ENCODE results near the gene AP5S1. TPM values are rescaled to one million over a fixed set of nuclear protein-coding genes. Genes with fewer than 3 reads are reported as not detected.

The AP5S1 gene
- total and polyA plus RNA-seq, 9 of the 15 experiments (the other 6 are each of a cell fraction or from before 2014, with no cell fraction given): 2.6 to 8.8 (median 4.4) TPM

GRCh38 chr20:3804781-3805180 is 15.6 kb upstream of the AP5S1 start (continued):
- TF ChIP-seq, protein P1, sequence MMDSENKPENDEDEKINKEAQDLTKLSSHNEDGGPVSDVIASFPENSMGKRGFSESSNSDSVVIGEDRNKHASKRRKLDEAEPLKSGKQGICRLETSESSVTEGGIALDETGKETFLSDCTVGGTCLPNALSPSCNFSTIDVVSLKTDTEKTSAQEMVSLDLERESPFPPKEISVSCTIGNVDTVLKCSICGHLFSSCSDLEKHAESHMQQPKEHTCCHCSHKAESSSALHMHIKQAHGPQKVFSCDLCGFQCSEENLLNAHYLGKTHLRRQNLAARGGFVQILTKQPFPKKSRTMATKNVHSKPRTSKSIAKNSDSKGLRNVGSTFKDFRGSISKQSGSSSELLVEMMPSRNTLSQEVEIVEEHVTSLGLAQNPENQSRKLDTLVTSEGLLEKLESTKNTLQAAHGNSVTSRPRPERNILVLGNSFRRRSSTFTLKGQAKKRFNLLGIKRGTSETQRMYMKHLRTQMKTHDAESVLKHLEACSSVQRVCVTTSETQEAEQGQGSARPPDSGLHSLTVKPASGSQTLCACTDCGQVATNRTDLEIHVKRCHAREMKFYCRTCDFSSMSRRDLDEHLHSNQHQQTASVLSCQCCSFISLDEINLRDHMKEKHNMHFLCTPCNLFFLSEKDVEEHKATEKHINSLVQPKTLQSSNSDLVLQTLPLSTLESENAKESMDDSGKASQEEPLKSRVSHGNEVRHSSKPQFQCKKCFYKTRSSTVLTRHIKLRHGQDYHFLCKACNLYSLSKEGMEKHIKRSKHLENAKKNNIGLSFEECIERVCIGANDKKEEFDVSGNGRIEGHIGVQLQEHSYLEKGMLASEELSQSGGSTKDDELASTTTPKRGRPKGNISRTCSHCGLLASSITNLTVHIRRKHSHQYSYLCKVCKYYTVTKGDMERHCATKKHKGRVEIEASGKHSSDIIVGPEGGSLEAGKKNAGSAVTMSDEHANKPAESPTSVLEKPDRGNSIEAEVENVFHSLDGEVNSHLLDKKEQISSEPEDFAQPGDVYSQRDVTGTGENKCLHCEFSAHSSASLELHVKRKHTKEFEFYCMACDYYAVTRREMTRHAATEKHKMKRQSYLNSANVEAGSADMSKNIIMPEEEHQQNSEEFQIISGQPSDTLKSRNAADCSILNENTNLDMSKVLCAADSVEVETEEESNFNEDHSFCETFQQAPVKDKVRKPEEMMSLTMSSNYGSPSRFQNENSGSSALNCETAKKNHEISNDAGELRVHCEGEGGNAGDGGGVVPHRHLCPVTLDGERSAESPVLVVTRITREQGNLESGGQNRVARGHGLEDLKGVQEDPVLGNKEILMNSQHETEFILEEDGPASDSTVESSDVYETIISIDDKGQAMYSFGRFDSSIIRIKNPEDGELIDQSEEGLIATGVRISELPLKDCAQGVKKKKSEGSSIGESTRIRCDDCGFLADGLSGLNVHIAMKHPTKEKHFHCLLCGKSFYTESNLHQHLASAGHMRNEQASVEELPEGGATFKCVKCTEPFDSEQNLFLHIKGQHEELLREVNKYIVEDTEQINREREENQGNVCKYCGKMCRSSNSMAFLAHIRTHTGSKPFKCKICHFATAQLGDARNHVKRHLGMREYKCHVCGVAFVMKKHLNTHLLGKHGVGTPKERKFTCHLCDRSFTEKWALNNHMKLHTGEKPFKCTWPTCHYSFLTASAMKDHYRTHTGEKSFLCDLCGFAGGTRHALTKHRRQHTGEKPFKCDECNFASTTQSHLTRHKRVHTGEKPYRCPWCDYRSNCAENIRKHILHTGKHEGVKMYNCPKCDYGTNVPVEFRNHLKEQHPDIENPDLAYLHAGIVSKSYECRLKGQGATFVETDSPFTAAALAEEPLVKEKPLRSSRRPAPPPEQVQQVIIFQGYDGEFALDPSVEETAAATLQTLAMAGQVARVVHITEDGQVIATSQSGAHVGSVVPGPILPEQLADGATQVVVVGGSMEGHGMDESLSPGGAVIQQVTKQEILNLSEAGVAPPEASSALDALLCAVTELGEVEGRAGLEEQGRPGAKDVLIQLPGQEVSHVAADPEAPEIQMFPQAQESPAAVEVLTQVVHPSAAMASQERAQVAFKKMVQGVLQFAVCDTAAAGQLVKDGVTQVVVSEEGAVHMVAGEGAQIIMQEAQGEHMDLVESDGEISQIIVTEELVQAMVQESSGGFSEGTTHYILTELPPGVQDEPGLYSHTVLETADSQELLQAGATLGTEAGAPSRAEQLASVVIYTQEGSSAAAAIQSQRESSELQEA (IDR thresholded peaks at IDR 0.05; ENCODE audit: low read depth): no peak
- TF ChIP-seq, protein P2, sequence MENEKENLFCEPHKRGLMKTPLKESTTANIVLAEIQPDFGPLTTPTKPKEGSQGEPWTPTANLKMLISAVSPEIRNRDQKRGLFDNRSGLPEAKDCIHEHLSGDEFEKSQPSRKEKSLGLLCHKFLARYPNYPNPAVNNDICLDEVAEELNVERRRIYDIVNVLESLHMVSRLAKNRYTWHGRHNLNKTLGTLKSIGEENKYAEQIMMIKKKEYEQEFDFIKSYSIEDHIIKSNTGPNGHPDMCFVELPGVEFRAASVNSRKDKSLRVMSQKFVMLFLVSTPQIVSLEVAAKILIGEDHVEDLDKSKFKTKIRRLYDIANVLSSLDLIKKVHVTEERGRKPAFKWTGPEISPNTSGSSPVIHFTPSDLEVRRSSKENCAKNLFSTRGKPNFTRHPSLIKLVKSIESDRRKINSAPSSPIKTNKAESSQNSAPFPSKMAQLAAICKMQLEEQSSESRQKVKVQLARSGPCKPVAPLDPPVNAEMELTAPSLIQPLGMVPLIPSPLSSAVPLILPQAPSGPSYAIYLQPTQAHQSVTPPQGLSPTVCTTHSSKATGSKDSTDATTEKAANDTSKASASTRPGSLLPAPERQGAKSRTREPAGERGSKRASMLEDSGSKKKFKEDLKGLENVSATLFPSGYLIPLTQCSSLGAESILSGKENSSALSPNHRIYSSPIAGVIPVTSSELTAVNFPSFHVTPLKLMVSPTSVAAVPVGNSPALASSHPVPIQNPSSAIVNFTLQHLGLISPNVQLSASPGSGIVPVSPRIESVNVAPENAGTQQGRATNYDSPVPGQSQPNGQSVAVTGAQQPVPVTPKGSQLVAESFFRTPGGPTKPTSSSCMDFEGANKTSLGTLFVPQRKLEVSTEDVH (IDR thresholded peaks at IDR 0.05; ENCODE audit: low read depth, partially characterized antibody): no peak
- no peak for TF ChIP-seq ESRRB (CRISPR knock-in tag; IDR thresholded peaks at IDR 0.05; ENCODE audit: borderline replicate concordance)
- no peak for TF ChIP-seq KDM1A (IDR thresholded peaks at IDR 0.05)
- no peak for TF ChIP-seq GTF2A2 (tag; IDR thresholded peaks at IDR 0.05)
- no peak for TF ChIP-seq SUPT5H (IDR thresholded peaks at IDR 0.05)
- TF ChIP-seq RBM17 (IDR thresholded peaks at IDR 0.05; ENCODE audit: borderline replicate concordance, low read depth, low read length): no peak

Data from K562 (cell line).